Caco-2 (cell line): Measurements from ENCODE around the gene ECEL1. TPM values are rescaled to one million over a fixed set of nuclear protein-coding genes. Genes with fewer than 3 reads are reported as not detected.
A peak's percentile ranks its signal among the peaks of the same experiment; 100 is the strongest.

ENCODE experiments used
- BruUV-seq: library from RNA; stranded (reverse); fragments of 400-500 nt; replicated peaks from 2 replicates; lab custom pipeline; 2021; lab: Mats Ljungman, UMichigan
- CTCF ChIA-PET: fragments of 300-600 bp; sonication (Branson Sonifier 250); formaldehyde crosslinking; loops from one replicate; lab custom pipeline; 2022; ENCODE audit warnings: antibody characterized with exemption; lab: Charles Lee
- POLR2A ChIA-PET: fragments of 300-600 bp; sonication (Branson Sonifier 250); formaldehyde crosslinking; loops from one replicate; lab custom pipeline; 2022; ENCODE audit warnings: antibody characterized with exemption; lab: Charles Lee
- DNase-seq, 2 experiments: peaks; one replicate each; pipeline versions ENCODE4 v3.0.0 to v3.0.0-alpha.2; 2020 to 2022
- H3K27me3 ChIP-seq: replicated peaks from 2 replicates; pipeline ENCODE4 v1.6.0; 2011; ENCODE audit warnings: low read length; ENCODE audit not compliant: control insufficient read depth, insufficient read depth
- H3K36me3 ChIP-seq: 2 replicates; pipeline ENCODE4 v1.5.1; 2011; ENCODE audit warnings: low read length; ENCODE audit not compliant: control insufficient read depth, insufficient read depth
- H3K4me1 ChIP-seq: fragments of 250-450 bp; sonication (Bioruptor Pico); 2 replicates; pipeline ENCODE4 v1.5.1; 2020; ENCODE audit warnings: mild to moderate bottlenecking
- H3K4me3 ChIP-seq: 2 replicates; pipeline ENCODE4 v1.5.1; 2011; ENCODE audit warnings: low read depth, mild to moderate bottlenecking, control low read depth, low read length
- H3K9me3 ChIP-seq: fragments of 250-450 bp; sonication (Bioruptor Pico); 2 replicates; pipeline ENCODE4 v1.5.1; 2020; ENCODE audit warnings: mild to moderate bottlenecking, moderate library complexity
- H3K27ac Mint-ChIP-seq: one replicate; pipeline ENCODE4 v1.8.0; 2022; ENCODE audit warnings: mixed read lengths; ENCODE audit not compliant: unreplicated experiment
- H3K27me3 Mint-ChIP-seq: one replicate; pipeline ENCODE4 v1.8.0; 2022; ENCODE audit warnings: mixed read lengths; ENCODE audit not compliant: insufficient read depth, unreplicated experiment
- H3K36me3 Mint-ChIP-seq: one replicate; pipeline ENCODE4 v1.8.0; 2022; ENCODE audit warnings: mild to moderate bottlenecking, mixed read lengths; ENCODE audit not compliant: insufficient read depth, unreplicated experiment
- H3K4me1 Mint-ChIP-seq: one replicate; pipeline ENCODE4 v1.8.0; 2022; ENCODE audit warnings: low read depth, mixed read lengths; ENCODE audit not compliant: unreplicated experiment
- H3K4me3 Mint-ChIP-seq: one replicate; pipeline ENCODE4 v1.8.0; 2022; ENCODE audit warnings: mild to moderate bottlenecking, moderate library complexity, mixed read lengths; ENCODE audit not compliant: unreplicated experiment
- H3K9me3 Mint-ChIP-seq: one replicate; pipeline ENCODE4 v1.8.0; 2022; ENCODE audit warnings: mixed read lengths; ENCODE audit not compliant: unreplicated experiment
- intact Hi-C: fragments of 100-400 bp; cut with micrococcal nuclease; formaldehyde crosslinking; loops from one replicate; pipeline ENCODE4 v1.10.0; 2022; ENCODE audit not compliant: unreplicated experiment
- total RNA-seq: library from RNA; stranded (reverse); gene quantifications from 2 replicates; pipeline ENCODE4 v1.2.3, GENCODE V29; 2022
- TF ChIP-seq, protein P1 (sequence below), 2 experiments: fragments of 200-600 bp in 1 of 2; IDR thresholded peaks; 1 replicate in 1 of 2; 2 replicates in 1 of 2; pipeline versions ENCODE4 v1.5.1 to v1.8.0; 2011 to 2022; ENCODE audit warnings: antibody characterized with exemption in 1 of 2, control low read depth in 1 of 2, inconsistent platforms in 1 of 2, low read depth in 1 of 2, low read length in 1 of 2, mild to moderate bottlenecking in 1 of 2, moderate library complexity in 1 of 2; ENCODE audit not compliant: insufficient read depth in 1 of 2, severe bottlenecking in 1 of 2, unreplicated experiment in 1 of 2

The ECEL1 gene
- total RNA-seq, 1 experiment from 2014 or later = 6.4 TPM

DNA sequence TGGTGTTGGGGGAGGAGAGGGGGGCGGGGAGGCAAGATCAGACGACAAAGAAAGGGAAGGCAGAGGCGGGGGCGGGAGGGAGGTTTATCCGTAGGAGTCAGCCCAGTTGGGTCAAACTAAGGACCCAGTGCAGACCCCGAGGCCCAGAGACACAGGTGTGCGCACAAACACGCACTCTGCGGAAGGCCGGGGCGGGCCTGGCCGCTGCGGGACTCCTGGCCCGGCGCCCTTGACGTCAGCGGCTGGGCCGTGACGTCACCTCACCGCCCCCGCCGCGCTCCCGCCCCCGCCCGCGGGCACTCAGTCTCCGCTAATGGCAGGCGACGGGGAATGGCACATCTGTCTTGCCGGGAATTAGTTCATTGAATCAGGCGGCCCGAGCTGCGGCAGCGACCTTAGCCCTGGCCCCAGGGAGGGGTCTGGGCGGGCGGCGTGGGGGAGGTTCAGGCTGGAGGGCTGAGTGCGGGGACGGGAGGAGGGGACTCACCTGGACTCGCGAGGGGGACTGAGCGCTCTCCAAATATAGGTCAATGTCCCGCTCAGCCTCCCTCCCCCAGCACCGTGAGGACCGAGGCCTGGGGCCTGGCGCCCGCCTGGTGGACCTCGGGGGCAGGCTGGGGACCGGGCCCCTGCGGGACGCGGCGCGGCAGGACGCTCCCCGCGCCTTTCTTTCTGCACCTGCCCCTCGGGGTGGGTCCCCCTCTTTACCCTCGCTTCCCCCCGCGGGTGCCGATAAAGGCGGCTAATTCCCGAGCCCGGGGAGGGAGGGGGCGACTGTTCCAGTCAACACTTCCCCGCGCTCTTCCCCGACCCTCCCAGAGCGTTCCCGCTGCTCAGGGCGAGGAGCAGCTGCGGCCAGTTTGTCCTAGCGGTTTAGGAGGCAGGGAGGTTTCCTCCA lies 15.5 kb upstream of the ECEL1 start:
- DNase-seq = peak in 1 of 2 experiments; percentile 39
- Mint-ChIP-seq H3K27me3 (no peaks in the 10 kb centered on the region), H3K4me1 (no peaks in the 10 kb centered on the region), H3K27ac (no peak overlapping the region), H3K4me3 (peak overlapping the region; percentile 55), H3K36me3 (no peaks in the 10 kb centered on the region), H3K9me3 (no peaks in the 10 kb centered on the region)
- no peaks in the 10 kb centered on the region for H3K9me3 ChIP-seq
- TF ChIP-seq, protein P1, sequence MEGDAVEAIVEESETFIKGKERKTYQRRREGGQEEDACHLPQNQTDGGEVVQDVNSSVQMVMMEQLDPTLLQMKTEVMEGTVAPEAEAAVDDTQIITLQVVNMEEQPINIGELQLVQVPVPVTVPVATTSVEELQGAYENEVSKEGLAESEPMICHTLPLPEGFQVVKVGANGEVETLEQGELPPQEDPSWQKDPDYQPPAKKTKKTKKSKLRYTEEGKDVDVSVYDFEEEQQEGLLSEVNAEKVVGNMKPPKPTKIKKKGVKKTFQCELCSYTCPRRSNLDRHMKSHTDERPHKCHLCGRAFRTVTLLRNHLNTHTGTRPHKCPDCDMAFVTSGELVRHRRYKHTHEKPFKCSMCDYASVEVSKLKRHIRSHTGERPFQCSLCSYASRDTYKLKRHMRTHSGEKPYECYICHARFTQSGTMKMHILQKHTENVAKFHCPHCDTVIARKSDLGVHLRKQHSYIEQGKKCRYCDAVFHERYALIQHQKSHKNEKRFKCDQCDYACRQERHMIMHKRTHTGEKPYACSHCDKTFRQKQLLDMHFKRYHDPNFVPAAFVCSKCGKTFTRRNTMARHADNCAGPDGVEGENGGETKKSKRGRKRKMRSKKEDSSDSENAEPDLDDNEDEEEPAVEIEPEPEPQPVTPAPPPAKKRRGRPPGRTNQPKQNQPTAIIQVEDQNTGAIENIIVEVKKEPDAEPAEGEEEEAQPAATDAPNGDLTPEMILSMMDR (IDR thresholded peaks at IDR 0.05; ENCODE audit: insufficient read depth in 1 of 2, low read depth in 1 of 2, low read length in 1 of 2, severe bottlenecking in 1 of 2, unreplicated experiment in 1 of 2) = no peak
- no peaks in the 10 kb centered on the region for H3K27me3 ChIP-seq
- no TSS peak for BruUV-seq
- peak overlapping the region; percentile 38 for H3K4me3 ChIP-seq
- intact Hi-C loops = no loop called here
- ChIA-PET POLR2A (no interaction called here), CTCF (no interaction called here)
- no peaks in the 10 kb centered on the region for H3K4me1 ChIP-seq
- H3K36me3 ChIP-seq = no peaks in the 10 kb centered on the region

- CTCF ChIA-PET = no interaction called here
- no TSS peak for BruUV-seq
- Mint-ChIP-seq H3K27me3 (no peaks in the 10 kb centered on the region), H3K4me1 (no peaks in the 10 kb centered on the region), H3K9me3 (no peaks in the 10 kb centered on the region), H3K36me3 (no peaks in the 10 kb centered on the region), H3K4me3 (no peak overlapping the region), H3K27ac (no peak overlapping the region)
- Histone ChIP-seq H3K36me3 (no peaks in the 10 kb centered on the region), H3K27me3 (no peaks in the 10 kb centered on the region), H3K4me1 (no peaks in the 10 kb centered on the region), H3K9me3 (no peaks in the 10 kb centered on the region), H3K4me3 (peak overlapping the region; percentile 38; the same call in 1 of the 2 replicates)
- TF ChIP-seq, protein P1 (IDR thresholded peaks at IDR 0.05; ENCODE audit: insufficient read depth in 1 of 2, low read depth in 1 of 2, low read length in 1 of 2, severe bottlenecking in 1 of 2, unreplicated experiment in 1 of 2) = no peak
- POLR2A ChIA-PET = no interaction called here
- no peak for DNase-seq
- intact Hi-C loops = no loop called here
Measured at GRCh38 chr2:232502511-232502910, 14.9 kb upstream of the ECEL1 start.

DNA sequence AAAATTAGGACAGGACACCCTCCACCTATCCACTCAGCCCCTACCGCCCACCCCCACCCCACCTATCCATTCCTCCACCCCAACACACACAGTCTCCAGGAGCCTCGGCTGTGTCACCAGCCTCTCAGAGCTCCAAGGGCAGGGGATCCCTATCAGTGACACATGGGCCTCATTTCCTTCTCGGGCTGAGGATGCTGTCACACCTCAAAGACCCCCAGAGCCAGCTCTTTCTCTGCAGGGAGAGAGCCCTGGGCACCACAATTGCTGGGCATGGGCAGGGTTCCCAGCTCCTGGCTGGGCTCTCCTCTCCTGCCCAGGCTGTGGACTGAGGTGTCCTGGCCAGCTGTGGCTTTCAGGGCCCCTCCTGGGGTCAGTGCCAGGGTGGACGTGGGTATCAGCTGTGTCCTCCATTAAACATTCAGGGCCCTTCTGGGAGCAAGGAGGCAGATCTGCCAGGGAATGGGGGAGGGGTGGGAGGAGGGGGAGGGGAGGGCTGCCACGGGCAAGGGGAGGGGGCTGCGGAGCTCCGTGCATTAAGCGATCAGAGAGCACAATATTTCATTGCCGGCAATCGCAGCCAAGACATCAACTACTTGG lies 14.3 kb upstream of the ECEL1 start:
- intact Hi-C loops = no loop called here

More for the DNA sequence above, 14.3 kb upstream of the ECEL1 start:
- ChIA-PET POLR2A (no interaction called here), CTCF (no interaction called here)
- Histone ChIP-seq H3K9me3 (no peaks in the 10 kb centered on the region), H3K4me1 (no peaks in the 10 kb centered on the region), H3K4me3 (no peak overlapping the region), H3K27me3 (no peaks in the 10 kb centered on the region), H3K36me3 (no peaks in the 10 kb centered on the region)
- DNase-seq = no peak
- Mint-ChIP-seq H3K9me3 (no peaks in the 10 kb centered on the region), H3K36me3 (no peaks in the 10 kb centered on the region), H3K27me3 (no peaks in the 10 kb centered on the region), H3K27ac (no peak overlapping the region), H3K4me3 (no peak overlapping the region), H3K4me1 (no peaks in the 10 kb centered on the region)
- BruUV-seq = no TSS peak
- TF ChIP-seq, protein P1 (IDR thresholded peaks at IDR 0.05; ENCODE audit: insufficient read depth in 1 of 2, low read depth in 1 of 2, low read length in 1 of 2, severe bottlenecking in 1 of 2, unreplicated experiment in 1 of 2) = no peak
